GM19099 (cell line): ENCODE results near the gene NFATC1.

Source experiments
- POLR2A ChIP-seq: IDR thresholded peaks from 3 replicates; pipeline ENCODE4 v1.6.1; 2011; ENCODE audit warnings: low read depth; ENCODE audit not compliant: insufficient read length; ENCODE audit errors: extremely low read depth

The NFATC1 gene

DNA sequence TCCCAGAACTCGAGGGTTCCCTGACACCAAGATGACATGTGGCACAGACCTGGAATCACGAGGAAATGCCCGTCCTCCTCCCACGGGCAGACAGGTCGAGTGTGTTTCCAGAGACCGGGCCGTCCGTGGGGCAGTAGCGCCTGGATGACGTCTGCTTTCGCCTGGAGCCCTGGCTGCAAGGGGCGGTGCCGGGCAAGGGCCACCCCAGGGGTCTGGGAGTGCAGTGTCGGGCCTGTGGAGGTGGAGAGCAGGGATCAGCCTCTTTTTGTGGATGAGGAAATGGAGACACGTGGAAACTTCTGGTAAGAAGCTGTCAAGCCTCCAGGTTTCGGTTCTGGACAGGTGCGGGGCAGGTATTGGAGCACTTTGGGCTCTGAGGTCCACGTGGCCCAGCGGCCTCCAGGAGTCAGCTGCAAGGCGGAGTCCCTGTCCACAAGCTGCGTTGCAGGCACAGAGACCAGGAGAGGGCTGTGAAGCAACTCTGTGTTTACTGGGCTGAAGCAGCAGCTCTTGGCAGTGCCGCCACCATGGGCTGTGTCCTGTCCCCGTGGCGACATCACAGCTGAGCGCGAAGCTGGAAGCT lies 25.6 kb downstream of the NFATC1 start:
- no peak for TF ChIP-seq POLR2A

DNA sequence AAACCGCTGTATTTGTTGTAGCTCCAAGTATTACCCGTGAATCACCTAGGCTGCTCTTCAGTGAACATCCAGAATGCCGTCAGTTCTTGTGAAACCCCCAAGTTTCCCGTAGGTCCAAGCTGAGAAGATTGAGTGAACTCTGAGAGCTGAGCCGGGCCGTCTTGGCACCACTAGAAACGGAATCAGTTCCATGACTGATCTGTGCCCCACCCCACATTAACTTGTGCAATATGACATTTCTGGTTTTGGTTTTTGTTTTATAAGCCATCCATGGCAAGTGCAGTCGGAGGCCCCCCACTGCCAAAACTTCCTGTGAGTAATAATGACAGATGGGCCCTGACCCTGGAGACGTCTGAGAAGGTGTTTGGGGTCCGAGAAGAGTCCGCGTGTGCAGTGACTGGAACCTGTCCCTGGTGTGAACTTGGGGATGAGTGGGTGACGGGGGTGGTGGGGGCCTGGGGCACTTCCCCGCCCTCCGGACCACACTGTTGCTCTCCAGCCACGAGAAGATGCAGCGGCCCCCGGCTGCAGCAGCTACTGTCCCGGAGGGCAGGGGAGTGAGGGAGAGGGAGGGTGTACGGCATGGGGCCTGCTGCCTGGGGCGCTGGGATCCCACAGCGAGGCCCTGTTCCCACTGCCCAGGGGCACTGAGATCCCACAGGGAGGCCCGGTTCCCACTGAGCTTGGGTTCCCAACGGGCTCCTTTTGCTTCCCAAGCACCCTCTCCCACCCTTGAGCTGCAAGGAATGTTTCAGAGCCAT lies 26.5 kb downstream of the NFATC1 start:
- TF ChIP-seq POLR2A, result no peak

GRCh38 chr18:79422783-79423165 lies 27.0 kb downstream of the NFATC1 start:
- no peak for TF ChIP-seq POLR2A

DNA sequence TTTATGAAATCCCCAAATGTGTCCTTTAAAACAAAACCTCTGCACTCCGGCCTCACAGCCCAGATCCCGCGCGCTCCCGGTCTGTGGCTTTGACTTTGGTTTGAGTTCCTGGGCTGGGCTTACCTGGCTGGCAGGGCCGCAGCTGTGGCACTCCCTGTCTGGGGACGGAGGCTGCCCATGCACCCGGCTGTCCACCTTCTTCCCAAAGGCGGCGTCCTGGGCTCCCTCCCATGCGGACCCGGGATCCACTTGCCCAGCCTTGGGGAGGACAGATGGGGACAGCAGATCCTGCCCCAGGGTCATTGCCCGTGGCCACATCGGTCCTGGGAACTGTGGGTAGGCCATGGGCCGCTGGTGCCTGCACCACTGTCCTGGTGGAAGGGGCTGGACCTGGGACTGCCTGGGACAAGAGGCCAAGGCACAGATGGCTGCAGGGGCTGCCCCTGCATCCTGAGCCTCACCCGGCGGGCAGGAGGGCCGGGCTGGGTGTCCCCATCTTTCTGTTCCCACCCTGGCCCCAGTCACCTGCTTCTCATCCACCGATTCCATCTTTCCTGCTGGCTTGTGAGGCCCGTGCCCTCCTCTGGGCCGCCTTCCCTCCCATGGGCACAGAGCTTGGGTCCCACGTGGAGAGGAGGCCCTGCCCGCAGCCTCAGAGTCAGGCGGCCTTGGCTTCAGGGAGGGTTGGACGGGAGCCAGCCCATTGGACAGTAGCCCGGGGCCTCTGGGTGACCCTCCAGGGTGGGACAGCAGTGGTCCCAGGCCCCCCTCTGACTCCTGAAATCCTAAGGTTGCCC lies 27.7 kb downstream of the NFATC1 start:
- no peak for TF ChIP-seq POLR2A

GRCh38 chr18:79424008-79424565 lies 28.4 kb downstream of the NFATC1 start:
- no peak for TF ChIP-seq POLR2A

GRCh38 chr18:79424880-79425568 lies 29.3 kb downstream of the NFATC1 start:
- TF ChIP-seq POLR2A, result no peak

DNA sequence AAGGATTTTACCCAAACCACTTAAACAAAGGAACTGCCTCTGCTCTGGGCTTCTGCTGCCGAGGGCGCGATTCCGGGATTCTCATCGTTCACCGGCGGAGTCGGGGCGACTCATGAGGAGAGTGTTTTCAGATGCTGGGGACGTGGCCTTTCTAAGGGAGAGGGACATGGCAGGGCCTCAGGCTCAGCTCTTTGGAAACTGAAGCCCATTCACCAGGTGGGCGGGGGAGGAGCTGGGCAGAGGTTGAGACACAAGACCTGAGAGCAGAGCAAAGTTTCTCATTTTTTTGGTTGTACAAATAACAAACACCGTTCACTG lies 29.8 kb downstream of the NFATC1 start:
- no peak for TF ChIP-seq POLR2A

GRCh38 chr18:79426376-79427300 lies 30.9 kb downstream of the NFATC1 start:
- no peak for TF ChIP-seq POLR2A

GRCh38 chr18:79427368-79428225 lies 31.9 kb downstream of the NFATC1 start:
- TF ChIP-seq POLR2A, result no peak

GRCh38 chr18:79428287-79428686 lies 32.6 kb downstream of the NFATC1 start:
- TF ChIP-seq POLR2A, result no peak

DNA sequence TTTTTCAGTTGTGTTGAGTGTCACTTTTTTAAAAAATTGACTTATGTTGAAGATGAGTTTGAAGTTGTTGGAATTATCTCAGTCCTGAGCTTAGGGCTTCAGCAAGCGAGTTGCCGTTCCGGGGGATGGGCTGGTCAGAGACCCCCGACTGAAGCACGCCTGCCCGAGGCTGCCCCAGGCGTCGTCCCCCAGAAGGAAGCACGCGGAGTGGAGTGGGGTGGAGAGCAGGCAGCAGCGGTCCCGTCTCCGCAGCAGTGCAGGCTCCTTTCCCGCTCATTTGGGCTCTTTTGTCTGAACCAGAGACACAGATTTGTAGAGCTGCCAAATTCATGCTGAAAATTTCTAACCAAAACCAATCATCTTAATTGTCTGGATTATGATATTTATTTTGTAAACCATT lies 33.7 kb downstream of the NFATC1 start:
- no peak for TF ChIP-seq POLR2A

GRCh38 chr18:79429785-79430281 lies 34.1 kb downstream of the NFATC1 start:
- no peak for TF ChIP-seq POLR2A
